Coronary artery (tissue), 2 donors: ENCODE results near the gene OPN3.

Experiments used
- DNase-seq: peaks from one replicate; pipeline ENCODE4 v3.0.0-alpha.2; 2017; ENCODE audit warnings: low spot score
- H3K27ac ChIP-seq, 2 donors: fragments of 200-600 bp; sonication (generic); one replicate each; pipeline ENCODE4 v1.5.1; 2016 to 2019
- H3K4me3 ChIP-seq: fragments of 200-600 bp; sonication (generic); 2 replicates; pipeline ENCODE4 v1.5.1; 2016; ENCODE audit warnings: mild to moderate bottlenecking, moderate library complexity
- CTCF ChIP-seq: fragments of 200-600 bp; sonication (generic); IDR thresholded peaks from one replicate; pipeline ENCODE4 v1.5.1; 2019; ENCODE audit warnings: antibody characterized with exemption

Gene OPN3

GRCh38 chr1:241658081-241658793, 18.1 kb upstream of the OPN3 start:
- H3K27ac ChIP-seq: no peak overlapping the region
- DNase-seq: no peak
- no peak overlapping the region for H3K4me3 ChIP-seq
- no peak for TF ChIP-seq CTCF

- Histone ChIP-seq H3K27ac (no peak overlapping the region), H3K4me3 (no peak overlapping the region)
- no peak for TF ChIP-seq CTCF
- no peak for DNase-seq
Observed at GRCh38 chr1:241654641-241655040, 14.5 kb upstream of the OPN3 start.

GRCh38 chr1:241654019-241654418, 13.8 kb upstream of the OPN3 start:
- Histone ChIP-seq H3K4me3 (no peak overlapping the region), H3K27ac (no peak overlapping the region)
- TF ChIP-seq CTCF: no peak
- DNase-seq: no peak

GRCh38 chr1:241652012-241652411, 11.8 kb upstream of the OPN3 start, which contains the start of gene WDR64:
WDR64 (plus strand) TSS chr1:241652281; CDS start chr1:241652485, 204 bp downstream.
- no peak for DNase-seq
- TF ChIP-seq CTCF: no peak
- H3K27ac ChIP-seq: no peak within 1 kb of the TSS

GRCh38 chr1:241648159-241648558, 8.0 kb upstream of the OPN3 start:
- DNase-seq: no peak
- no peak overlapping the region for H3K4me3 ChIP-seq
- no peak overlapping the region for H3K27ac ChIP-seq
- no peak for TF ChIP-seq CTCF

More at GRCh38 chr1:241652012-241652411, 11.8 kb upstream of the OPN3 start, which contains the start of gene WDR64:
- H3K4me3 ChIP-seq: no peak within 1 kb of the TSS

GRCh38 chr1:241647658-241648057, 7.5 kb upstream of the OPN3 start:
- no peak overlapping the region for H3K27ac ChIP-seq
- no peak for DNase-seq
- H3K4me3 ChIP-seq: no peak overlapping the region
- no peak for TF ChIP-seq CTCF

GRCh38 chr1:241646201-241646600, 6.0 kb upstream of the OPN3 start:
- DNase-seq: no peak
- no peak for TF ChIP-seq CTCF
- Histone ChIP-seq H3K4me3 (no peak overlapping the region), H3K27ac (no peak overlapping the region)
